ENCODE data around the gene JPH4. TPM values are rescaled to one million over a fixed set of nuclear protein-coding genes. Genes with fewer than 3 reads are reported as not detected.

JPH4 gene
- total RNA-seq, 1 experiment from 2014 or later: not detected

GRCh38 chr14:23543403-23543802 is 35.2 kb downstream of the JPH4 start:
- no peaks in the 10 kb centered on the region for H3K36me3 Mint-ChIP-seq (ENCODE audit: insufficient read depth, unreplicated experiment)
- intact Hi-C loops (cut with micrococcal nuclease; ENCODE audit: unreplicated experiment): no loop called here
- H3K36me3 ChIP-seq (ENCODE audit: control insufficient read depth, insufficient read depth, low read length): no peaks in the 10 kb centered on the region; the same call in 1 of the 2 replicates

DNA sequence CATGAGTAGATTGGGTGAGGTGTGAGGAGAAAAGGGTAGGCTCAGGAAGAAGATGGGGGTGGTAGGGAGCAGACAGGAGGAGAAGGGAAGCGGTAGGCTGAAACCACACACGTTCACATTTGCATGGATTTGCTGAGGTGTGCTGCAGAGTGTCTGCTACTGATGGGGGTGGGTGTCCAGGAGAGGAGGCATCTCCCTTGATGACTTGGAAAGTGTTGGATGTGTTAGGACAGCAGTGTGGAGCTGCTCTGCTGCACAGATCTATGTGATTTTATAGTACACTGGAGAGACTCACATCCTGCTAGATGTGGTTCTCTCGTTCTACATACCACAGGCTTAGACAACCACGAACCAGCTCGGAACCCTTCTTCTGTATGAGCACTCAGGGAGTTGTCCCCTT is 36.3 kb downstream of the JPH4 start:
- H3K4me3 Mint-ChIP-seq (ENCODE audit: unreplicated experiment): no peak overlapping the region
- no peak for DNase-seq
- no peak overlapping the region for H3K4me3 ChIP-seq (ENCODE audit: low read depth, low read length)
- intact Hi-C loops (cut with micrococcal nuclease; ENCODE audit: unreplicated experiment): no loop called here
- no peaks in the 10 kb centered on the region for H3K27me3 Mint-ChIP-seq (ENCODE audit: insufficient read depth, unreplicated experiment)
- H3K27me3 ChIP-seq (replicated peaks; ENCODE audit: control insufficient read depth, insufficient read depth, low read length): no peaks in the 10 kb centered on the region
- H3K36me3 Mint-ChIP-seq (ENCODE audit: insufficient read depth, unreplicated experiment): no peaks in the 10 kb centered on the region
- TF ChIP-seq, protein P1, sequence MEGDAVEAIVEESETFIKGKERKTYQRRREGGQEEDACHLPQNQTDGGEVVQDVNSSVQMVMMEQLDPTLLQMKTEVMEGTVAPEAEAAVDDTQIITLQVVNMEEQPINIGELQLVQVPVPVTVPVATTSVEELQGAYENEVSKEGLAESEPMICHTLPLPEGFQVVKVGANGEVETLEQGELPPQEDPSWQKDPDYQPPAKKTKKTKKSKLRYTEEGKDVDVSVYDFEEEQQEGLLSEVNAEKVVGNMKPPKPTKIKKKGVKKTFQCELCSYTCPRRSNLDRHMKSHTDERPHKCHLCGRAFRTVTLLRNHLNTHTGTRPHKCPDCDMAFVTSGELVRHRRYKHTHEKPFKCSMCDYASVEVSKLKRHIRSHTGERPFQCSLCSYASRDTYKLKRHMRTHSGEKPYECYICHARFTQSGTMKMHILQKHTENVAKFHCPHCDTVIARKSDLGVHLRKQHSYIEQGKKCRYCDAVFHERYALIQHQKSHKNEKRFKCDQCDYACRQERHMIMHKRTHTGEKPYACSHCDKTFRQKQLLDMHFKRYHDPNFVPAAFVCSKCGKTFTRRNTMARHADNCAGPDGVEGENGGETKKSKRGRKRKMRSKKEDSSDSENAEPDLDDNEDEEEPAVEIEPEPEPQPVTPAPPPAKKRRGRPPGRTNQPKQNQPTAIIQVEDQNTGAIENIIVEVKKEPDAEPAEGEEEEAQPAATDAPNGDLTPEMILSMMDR (IDR thresholded peaks at IDR 0.05; ENCODE audit: insufficient read depth in 1 of 2, low read depth in 1 of 2, low read length in 1 of 2, severe bottlenecking in 1 of 2, unreplicated experiment in 1 of 2): no peak
- POLR2A ChIA-PET: no interaction called here
- BruUV-seq (replicated peaks): no TSS peak
- H3K27ac Mint-ChIP-seq (ENCODE audit: unreplicated experiment): no peak overlapping the region
- no peaks in the 10 kb centered on the region for H3K9me3 ChIP-seq
- no peaks in the 10 kb centered on the region for H3K4me1 ChIP-seq
- CTCF ChIA-PET: no interaction called here
- H3K4me1 Mint-ChIP-seq (ENCODE audit: low read depth, unreplicated experiment): peaks cover 26% of the 10 kb centered on the region
- no peaks in the 10 kb centered on the region; the same call in 1 of the 2 replicates for H3K36me3 ChIP-seq (ENCODE audit: control insufficient read depth, insufficient read depth, low read length)
- no peaks in the 10 kb centered on the region for H3K9me3 Mint-ChIP-seq (ENCODE audit: unreplicated experiment)

More at GRCh38 chr14:23543403-23543802, 35.2 kb downstream of the JPH4 start:
- TF ChIP-seq, protein P1 (IDR thresholded peaks at IDR 0.05; ENCODE audit: insufficient read depth in 1 of 2, low read depth in 1 of 2, low read length in 1 of 2, severe bottlenecking in 1 of 2, unreplicated experiment in 1 of 2): no peak
- Histone ChIP-seq H3K4me3 (ENCODE audit: low read depth, low read length) (no peak overlapping the region), H3K9me3 (no peaks in the 10 kb centered on the region), H3K4me1 (no peaks in the 10 kb centered on the region), H3K27me3 (replicated peaks; ENCODE audit: control insufficient read depth, insufficient read depth, low read length) (no peaks in the 10 kb centered on the region)
- H3K4me1 Mint-ChIP-seq (ENCODE audit: low read depth, unreplicated experiment): peaks cover 26% of the 10 kb centered on the region
- BruUV-seq (replicated peaks): no TSS peak
- POLR2A ChIA-PET: no interaction called here
- H3K27ac Mint-ChIP-seq (ENCODE audit: unreplicated experiment): no peak overlapping the region
- CTCF ChIA-PET: no interaction called here
- no peaks in the 10 kb centered on the region for H3K27me3 Mint-ChIP-seq (ENCODE audit: insufficient read depth, unreplicated experiment)
- H3K9me3 Mint-ChIP-seq (ENCODE audit: unreplicated experiment): no peaks in the 10 kb centered on the region
- no peak overlapping the region for H3K4me3 Mint-ChIP-seq (ENCODE audit: unreplicated experiment)
- DNase-seq: no peak

DNA sequence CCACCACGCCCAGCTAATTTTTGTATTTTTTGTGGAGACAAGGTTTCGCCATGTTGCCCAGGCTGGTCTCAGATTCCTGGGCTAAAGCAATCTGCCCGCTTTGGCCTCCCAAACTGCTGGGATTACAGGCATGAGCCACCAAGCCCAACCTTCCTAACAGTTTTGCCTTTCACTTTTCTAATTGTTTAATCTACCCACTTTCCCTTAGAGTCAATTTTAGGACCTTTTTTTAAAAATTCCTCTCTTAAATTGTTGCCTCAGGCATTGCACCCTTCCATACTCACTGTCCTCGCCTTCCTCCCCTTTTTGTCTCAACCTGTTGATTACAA is 38.5 kb downstream of the JPH4 start:
- no peaks in the 10 kb centered on the region for H3K27me3 ChIP-seq (replicated peaks; ENCODE audit: control insufficient read depth, insufficient read depth, low read length)
- no peaks in the 10 kb centered on the region for H3K4me1 ChIP-seq
- DNase-seq: no peak
- Mint-ChIP-seq H3K36me3 (ENCODE audit: insufficient read depth, unreplicated experiment) (no peaks in the 10 kb centered on the region), H3K9me3 (ENCODE audit: unreplicated experiment) (no peaks in the 10 kb centered on the region), H3K4me3 (ENCODE audit: unreplicated experiment) (no peak overlapping the region), H3K27ac (ENCODE audit: unreplicated experiment) (no peak overlapping the region), H3K27me3 (ENCODE audit: insufficient read depth, unreplicated experiment) (no peaks in the 10 kb centered on the region), H3K4me1 (ENCODE audit: low read depth, unreplicated experiment) (peaks cover 21% of the 10 kb centered on the region)
- BruUV-seq (replicated peaks): no TSS peak
- ChIA-PET CTCF (interaction anchor here (1.4 to 1.7 kb wide), 2 partner anchors 11 to 61 kb away, joined by 5 to 7 read pairs; no protein-coding TSS in a partner anchor), POLR2A (interaction anchor here (0.6 kb wide), 1 partner anchor 11 kb away, joined by 3 read pairs; no protein-coding TSS in a partner anchor)
- no peak overlapping the region for H3K4me3 ChIP-seq (ENCODE audit: low read depth, low read length)
- H3K9me3 ChIP-seq: no peaks in the 10 kb centered on the region
- TF ChIP-seq, protein P1 (IDR thresholded peaks at IDR 0.05; ENCODE audit: insufficient read depth in 1 of 2, low read depth in 1 of 2, low read length in 1 of 2, severe bottlenecking in 1 of 2, unreplicated experiment in 1 of 2): no peak
- H3K36me3 ChIP-seq (ENCODE audit: control insufficient read depth, insufficient read depth, low read length): no peaks in the 10 kb centered on the region; the same call in 1 of the 2 replicates
- intact Hi-C loops (cut with micrococcal nuclease; ENCODE audit: unreplicated experiment): no loop called here

Data from Caco-2 (cell line).